Measurements from ENCODE around the gene AFF2.

The AFF2 gene

DNA sequence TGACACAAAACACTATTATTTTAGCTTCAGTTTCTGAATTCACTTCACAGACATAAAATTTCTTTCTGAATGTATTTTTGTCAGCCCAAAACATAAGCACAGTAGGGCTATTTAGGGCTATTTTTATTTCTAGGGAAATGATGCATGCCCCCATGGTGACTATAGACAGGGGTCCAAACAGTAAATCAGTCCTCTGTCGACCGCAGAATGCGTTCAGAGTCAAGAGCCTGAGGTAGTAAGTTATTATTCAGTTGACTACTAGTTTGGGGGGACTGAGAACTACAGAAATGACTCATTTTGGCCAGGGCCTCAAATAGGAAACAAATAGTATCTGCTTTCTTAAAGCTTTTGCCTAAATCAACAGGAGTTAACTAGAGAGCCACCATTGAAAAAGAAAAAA, 414.4 kb downstream of the AFF2 start:
- TF ChIP-seq TAF1 (IDR thresholded peaks at IDR 0.05; ENCODE audit: borderline replicate concordance, low read depth, low read length) (no peak), POLR2A (IDR thresholded peaks at IDR 0.05; ENCODE audit: low read depth, low read length) (no peak), POLR2AphosphoS5 (IDR thresholded peaks at IDR 0.05; ENCODE audit: low read depth, low read length) (no peak)
- DNase-seq (ENCODE audit: insufficient read length) (peak; percentile 11), FAIRE-seq (no peak)

GRCh38 chrX:148915474-148915873, 415.1 kb downstream of the AFF2 start:
- DNase-seq (ENCODE audit: insufficient read length) (no peak), FAIRE-seq (no peak)
- TF ChIP-seq POLR2AphosphoS5 (IDR thresholded peaks at IDR 0.05; ENCODE audit: low read depth, low read length) (no peak), TAF1 (IDR thresholded peaks at IDR 0.05; ENCODE audit: borderline replicate concordance, low read depth, low read length) (no peak), POLR2A (IDR thresholded peaks at IDR 0.05; ENCODE audit: low read depth, low read length) (no peak)

DNA sequence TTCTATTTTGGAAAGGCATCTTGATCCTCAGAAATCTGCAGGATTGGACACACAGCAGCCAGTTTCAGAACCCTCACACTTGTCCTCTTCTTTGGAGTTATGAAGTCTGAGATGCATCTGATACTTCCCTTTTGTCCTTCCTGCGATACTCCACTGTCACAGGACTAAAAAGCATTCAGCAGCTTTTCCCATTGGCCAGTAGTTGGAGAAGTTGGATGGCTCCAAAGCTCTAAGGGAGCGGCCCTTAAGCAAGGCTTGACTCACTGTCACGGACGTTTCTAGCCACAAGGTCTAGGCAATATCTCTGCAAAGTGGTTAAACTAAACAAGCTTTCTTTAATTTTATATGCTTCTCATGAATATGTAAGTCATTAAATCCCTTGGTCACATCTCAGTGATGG, 417.0 kb downstream of the AFF2 start:
- TF ChIP-seq TAF1 (IDR thresholded peaks at IDR 0.05; ENCODE audit: borderline replicate concordance, low read depth, low read length) (no peak), POLR2A (IDR thresholded peaks at IDR 0.05; ENCODE audit: low read depth, low read length) (no peak), POLR2AphosphoS5 (IDR thresholded peaks at IDR 0.05; ENCODE audit: low read depth, low read length) (no peak)
- FAIRE-seq (no peak), DNase-seq (ENCODE audit: insufficient read length) (no peak)

- no peak for TF ChIP-seq POLR2A (IDR thresholded peaks at IDR 0.05; ENCODE audit: low read depth, low read length)
- TF ChIP-seq TAF1 (IDR thresholded peaks at IDR 0.05; ENCODE audit: borderline replicate concordance, low read depth, low read length) = no peak
- no peak for TF ChIP-seq POLR2AphosphoS5 (IDR thresholded peaks at IDR 0.05; ENCODE audit: low read depth, low read length)
- FAIRE-seq (no peak), DNase-seq (ENCODE audit: insufficient read length) (no peak)
Measured at GRCh38 chrX:148923631-148924030, 423.2 kb downstream of the AFF2 start.

DNA sequence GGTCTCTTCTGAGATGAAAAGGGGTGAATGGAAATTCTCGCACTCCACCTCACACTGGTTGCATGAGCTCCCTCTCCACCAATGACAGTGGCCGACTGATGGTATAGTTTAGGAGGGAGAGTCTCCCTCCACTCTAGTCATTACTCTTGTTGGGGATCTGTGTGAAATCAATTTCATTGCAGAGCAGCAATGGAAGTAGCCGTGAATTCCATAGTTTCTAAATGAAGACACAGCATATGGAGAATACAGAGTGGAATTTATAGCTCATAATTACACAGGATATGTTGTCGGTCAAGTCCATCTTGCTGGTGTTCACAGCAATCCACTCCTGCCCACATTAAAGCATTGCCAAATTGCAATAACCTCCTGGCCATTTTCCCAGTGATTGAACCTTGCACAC, 426.0 kb downstream of the AFF2 start:
- FAIRE-seq (no peak), DNase-seq (ENCODE audit: insufficient read length) (no peak)
- no peak for TF ChIP-seq POLR2A (IDR thresholded peaks at IDR 0.05; ENCODE audit: low read depth, low read length)
- no peak for TF ChIP-seq POLR2AphosphoS5 (IDR thresholded peaks at IDR 0.05; ENCODE audit: low read depth, low read length)
- no peak for TF ChIP-seq TAF1 (IDR thresholded peaks at IDR 0.05; ENCODE audit: borderline replicate concordance, low read depth, low read length)

DNA sequence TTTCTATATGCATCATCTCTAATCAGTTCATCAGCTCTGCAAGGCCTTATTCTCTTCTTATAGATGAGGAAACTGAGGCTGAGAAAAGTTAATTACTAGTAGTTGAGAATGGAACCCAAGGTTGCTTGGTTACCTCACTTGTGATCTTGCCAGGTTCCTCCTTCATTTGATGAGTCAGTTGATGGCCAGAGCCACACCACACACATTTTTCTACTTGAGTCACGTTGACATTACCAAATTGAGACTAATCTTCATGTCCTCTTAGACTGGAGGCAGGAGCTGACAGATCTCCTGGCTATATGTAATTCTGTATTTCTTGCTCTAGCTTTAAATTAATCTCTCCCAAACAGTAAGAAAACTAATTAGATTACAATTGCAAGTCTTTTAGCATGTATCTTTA, 428.4 kb downstream of the AFF2 start:
- TF ChIP-seq POLR2AphosphoS5 (IDR thresholded peaks at IDR 0.05; ENCODE audit: low read depth, low read length) (no peak), TAF1 (IDR thresholded peaks at IDR 0.05; ENCODE audit: borderline replicate concordance, low read depth, low read length) (no peak), POLR2A (IDR thresholded peaks at IDR 0.05; ENCODE audit: low read depth, low read length) (no peak)
- DNase-seq (ENCODE audit: insufficient read length) (no peak), FAIRE-seq (no peak)

- TF ChIP-seq TAF1 (IDR thresholded peaks at IDR 0.05; ENCODE audit: borderline replicate concordance, low read depth, low read length) (no peak), POLR2AphosphoS5 (IDR thresholded peaks at IDR 0.05; ENCODE audit: low read depth, low read length) (no peak), POLR2A (IDR thresholded peaks at IDR 0.05; ENCODE audit: low read depth, low read length) (no peak)
- FAIRE-seq (no peak), DNase-seq (ENCODE audit: insufficient read length) (no peak)
Measured at GRCh38 chrX:148929686-148930085, 429.3 kb downstream of the AFF2 start.

DNA sequence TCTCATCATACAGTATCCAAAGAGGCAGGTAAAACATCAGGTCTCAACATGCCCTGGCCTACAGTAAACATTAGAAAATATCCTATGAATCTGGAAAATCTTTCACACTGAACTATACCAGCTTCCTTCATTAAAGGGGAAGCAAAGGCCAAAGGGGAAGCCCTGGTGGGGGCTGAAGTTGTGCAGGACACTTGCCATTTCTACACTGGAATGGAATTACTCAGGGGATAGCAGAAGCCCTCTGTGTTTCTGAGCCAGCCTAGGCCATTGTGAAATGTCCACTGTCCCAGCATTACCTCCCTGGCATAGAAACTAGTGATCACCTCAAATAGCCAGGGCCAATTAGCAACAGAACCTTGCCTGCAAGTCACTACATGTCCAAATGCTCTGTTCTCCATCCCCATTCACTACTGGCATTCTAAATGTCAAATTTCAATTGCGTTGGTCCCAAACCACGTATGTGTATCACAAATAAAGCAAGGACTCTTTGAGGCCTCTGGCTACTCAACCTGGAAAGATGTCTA, 429.9 kb downstream of the AFF2 start:
- no peak for FAIRE-seq

DNA sequence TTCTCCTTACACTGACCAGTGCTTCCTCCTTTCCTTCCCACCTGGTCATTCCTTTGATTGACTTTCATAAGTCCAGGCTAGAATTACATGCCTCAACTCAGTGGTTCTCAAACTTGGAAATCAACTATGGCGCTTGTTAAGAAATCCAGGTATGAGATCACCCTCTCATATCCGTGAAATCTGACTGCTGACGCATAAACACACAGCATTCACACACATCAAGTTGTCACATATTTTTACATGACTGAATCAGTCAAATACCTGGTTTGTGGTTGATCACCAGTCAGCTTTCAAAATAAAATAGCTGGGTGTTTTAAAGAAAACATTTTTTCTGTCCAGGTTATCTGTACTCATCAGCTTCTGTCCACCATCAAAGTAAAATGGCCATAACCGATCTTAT, 433.5 kb downstream of the AFF2 start:
- TF ChIP-seq POLR2AphosphoS5 (IDR thresholded peaks at IDR 0.05; ENCODE audit: low read depth, low read length) = no peak
- TF ChIP-seq POLR2A (IDR thresholded peaks at IDR 0.05; ENCODE audit: low read depth, low read length) = no peak
- no peak for TF ChIP-seq TAF1 (IDR thresholded peaks at IDR 0.05; ENCODE audit: borderline replicate concordance, low read depth, low read length)
- no peak for DNase-seq (ENCODE audit: insufficient read length)
- FAIRE-seq = no peak

More for the DNA sequence above, 429.9 kb downstream of the AFF2 start:
- no peak for DNase-seq (ENCODE audit: insufficient read length)
- no peak for TF ChIP-seq POLR2AphosphoS5 (IDR thresholded peaks at IDR 0.05; ENCODE audit: low read depth, low read length)
- no peak for TF ChIP-seq TAF1 (IDR thresholded peaks at IDR 0.05; ENCODE audit: borderline replicate concordance, low read depth, low read length)
- no peak for TF ChIP-seq POLR2A (IDR thresholded peaks at IDR 0.05; ENCODE audit: low read depth, low read length)

GRCh38 chrX:148938348-148938747, 437.9 kb downstream of the AFF2 start:
- no peak for FAIRE-seq
- no peak for TF ChIP-seq TAF1 (IDR thresholded peaks at IDR 0.05; ENCODE audit: borderline replicate concordance, low read depth, low read length)
- TF ChIP-seq POLR2AphosphoS5 (IDR thresholded peaks at IDR 0.05; ENCODE audit: low read depth, low read length) = no peak
- TF ChIP-seq POLR2A (IDR thresholded peaks at IDR 0.05; ENCODE audit: low read depth, low read length) = no peak
- DNase-seq (ENCODE audit: insufficient read length) = no peak

DNA sequence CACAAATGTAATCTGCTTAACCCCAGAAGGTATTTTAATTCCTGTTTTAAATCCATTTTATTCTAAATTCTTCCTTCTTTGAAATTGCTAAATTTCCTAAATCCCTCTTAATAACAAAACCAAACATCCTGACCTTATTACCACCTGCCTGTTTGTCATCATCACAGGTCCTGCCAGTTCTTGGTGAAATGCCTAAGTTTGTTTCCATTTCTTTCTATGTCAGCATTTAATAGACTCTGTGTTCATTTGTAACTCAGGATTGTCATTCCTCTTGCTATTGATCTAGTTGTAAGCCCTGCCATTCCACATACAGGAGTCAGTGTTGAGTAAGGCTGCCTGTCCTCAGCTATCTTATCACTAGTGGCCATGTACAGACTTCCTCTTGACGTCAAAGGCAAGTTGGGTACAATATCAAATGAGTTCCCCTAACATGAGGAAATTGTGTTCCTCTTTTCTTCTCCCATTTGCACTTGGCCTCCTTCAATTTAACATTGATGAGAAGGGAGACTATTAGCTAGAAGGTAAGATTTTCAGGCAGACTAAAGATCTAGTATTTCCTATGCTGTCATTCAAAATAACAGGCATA, 440.1 kb downstream of the AFF2 start:
- FAIRE-seq (peak; percentile 61), DNase-seq (ENCODE audit: insufficient read length) (no peak)
- TF ChIP-seq POLR2A (IDR thresholded peaks at IDR 0.05; ENCODE audit: low read depth, low read length) (no peak), TAF1 (IDR thresholded peaks at IDR 0.05; ENCODE audit: borderline replicate concordance, low read depth, low read length) (no peak)

DNA sequence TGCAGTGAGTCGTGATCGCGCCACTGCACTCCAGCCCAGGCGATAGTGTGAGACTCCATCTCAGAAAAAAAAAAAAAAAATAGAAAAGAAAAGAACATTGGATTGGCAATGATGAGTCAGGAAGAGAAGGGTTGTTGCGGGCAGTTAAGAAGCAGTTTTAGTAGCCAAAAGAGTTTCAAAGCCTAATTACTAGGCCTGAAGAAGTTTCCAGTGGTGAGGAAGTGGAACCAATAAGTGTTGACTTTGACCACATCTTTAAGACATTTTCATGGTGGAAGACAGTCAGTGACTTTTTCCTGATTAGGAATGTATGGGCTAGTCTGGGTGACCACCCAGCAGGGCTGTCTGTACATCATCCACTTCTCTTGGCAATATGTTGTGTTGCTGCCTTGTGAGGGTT, 442.3 kb downstream of the AFF2 start:
- FAIRE-seq (no peak), DNase-seq (ENCODE audit: insufficient read length) (no peak)
- TF ChIP-seq TAF1 (IDR thresholded peaks at IDR 0.05; ENCODE audit: borderline replicate concordance, low read depth, low read length) (no peak), POLR2AphosphoS5 (IDR thresholded peaks at IDR 0.05; ENCODE audit: low read depth, low read length) (no peak), POLR2A (IDR thresholded peaks at IDR 0.05; ENCODE audit: low read depth, low read length) (no peak)

All from GM12892 (cell line).